ENCODE results near the gene OSBPL2.

Gene OSBPL2

DNA sequence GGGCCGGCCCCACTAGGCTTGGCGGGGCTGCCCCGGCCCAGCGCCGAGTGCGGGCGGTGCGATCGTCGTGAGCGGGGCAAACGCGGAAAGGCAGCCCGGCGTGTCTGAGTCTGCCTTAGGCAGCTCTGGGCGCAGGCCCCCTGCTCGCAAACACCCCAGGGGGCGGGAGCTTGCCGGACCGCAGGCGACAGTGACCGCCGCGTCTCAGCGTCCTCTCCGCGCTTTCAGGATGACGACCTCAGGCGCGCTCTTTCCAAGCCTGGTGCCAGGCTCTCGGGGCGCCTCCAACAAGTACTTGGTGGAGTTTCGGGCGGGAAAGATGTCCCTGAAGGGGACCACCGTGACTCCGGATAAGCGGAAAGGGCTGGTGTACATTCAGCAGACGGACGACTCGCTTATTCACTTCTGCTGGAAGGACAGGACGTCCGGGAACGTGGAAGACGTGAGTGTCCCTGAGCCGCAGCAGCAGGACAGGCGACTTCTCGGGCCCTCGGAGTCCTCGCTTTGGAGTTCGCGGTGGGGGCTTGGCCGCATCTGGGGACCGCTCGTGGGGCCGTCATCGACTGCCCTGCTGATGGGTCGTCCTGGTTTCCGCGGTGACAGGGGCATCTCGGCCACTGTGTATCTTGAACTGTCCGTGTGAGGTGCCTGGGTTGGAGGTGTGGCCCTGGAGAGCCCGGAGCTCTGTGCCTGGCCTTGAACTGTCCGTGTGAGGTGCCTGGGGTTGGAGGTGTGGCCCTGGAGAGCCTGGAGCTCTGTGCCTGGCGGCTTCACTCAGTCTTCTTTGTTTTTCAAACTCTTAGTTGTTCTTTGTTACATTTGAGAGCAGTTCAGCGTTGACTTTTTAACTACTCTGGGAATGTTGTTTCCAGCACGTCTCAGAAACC lies 65.3 kb downstream of the OSBPL2 start:
- DNase-seq = no peak

GRCh38 chr20:62304331-62305148 lies 66.2 kb downstream of the OSBPL2 start:
- no peak for DNase-seq

DNA sequence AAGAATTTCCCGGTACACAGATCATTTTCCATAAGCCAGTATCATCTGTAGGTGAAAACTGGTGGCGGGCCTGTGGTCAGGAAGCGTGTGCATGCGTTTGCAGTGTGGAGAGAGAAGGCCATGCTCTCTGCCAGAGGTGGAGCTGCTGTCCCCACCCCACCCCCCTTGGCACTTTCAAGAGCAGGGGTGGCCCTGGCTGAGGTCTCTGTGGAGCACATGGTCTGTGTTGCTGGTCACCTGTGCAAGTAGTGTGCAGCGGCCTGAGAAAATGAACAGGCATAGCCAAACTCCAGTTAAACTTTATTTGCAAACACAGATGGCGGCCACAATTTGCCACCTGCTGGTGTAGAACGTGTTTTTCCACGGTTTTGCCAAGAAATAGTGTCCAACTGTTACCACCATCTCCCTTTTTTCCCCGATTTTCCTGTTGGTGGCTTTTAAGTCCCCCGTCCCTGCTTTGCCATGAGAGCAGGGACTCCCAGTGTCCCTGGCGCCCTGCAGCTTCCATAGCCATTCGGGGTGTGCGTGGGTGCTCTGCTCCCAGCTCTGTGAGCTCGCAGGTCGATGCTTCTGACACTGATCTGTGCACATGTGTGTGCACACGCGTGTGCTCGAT lies 66.9 kb downstream of the OSBPL2 start:
- DNase-seq = peak; percentile 47

GRCh38 chr20:62305765-62306413 lies 67.6 kb downstream of the OSBPL2 start:
- DNase-seq = no peak

DNA sequence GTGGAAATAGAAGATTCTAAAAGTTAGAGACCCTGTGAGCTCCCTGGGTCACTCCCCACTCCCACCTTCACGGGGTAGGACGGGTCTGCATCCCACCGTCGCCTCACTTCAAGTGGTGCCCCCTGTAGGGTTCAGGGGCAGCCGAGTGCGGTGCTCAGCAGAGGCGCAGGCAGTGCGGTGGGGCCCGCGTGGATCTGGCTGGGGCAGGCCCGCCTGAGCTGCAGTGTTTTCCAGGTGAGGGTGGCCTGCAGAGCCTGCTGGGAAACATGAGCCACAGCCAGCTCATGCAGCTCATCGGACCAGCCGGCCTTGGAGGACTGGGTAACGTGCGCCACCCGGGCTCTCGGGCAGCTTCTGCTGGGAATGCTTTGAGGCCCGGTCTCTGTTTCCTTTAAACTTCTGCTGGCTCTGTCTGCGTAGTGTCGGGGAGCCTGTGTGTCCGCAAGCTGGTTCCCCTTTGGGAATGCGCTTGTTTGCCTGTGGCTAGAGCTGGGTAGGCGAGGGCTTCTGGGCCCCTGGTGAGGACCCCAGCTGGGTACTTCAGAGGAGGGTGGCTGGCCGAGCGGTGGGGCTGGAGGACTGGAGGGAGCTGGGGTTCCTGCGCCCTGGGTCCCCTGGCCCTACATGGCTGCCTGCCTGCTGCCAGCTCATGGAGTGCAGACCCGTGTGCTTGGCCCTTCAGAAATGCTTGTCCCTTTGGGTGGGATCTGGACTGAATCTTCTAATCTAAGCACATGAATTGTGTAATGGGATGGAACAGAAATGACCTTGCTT lies 68.3 kb downstream of the OSBPL2 start:
- DNase-seq = no peak

- DNase-seq = no peak
Measured at GRCh38 chr20:62307226-62308101, 69.1 kb downstream of the OSBPL2 start.

GRCh38 chr20:62308102-62308822 lies 69.9 kb downstream of the OSBPL2 start:
- DNase-seq = no peak

GRCh38 chr20:62309198-62309944 lies 71.0 kb downstream of the OSBPL2 start:
- no peak for DNase-seq

DNA sequence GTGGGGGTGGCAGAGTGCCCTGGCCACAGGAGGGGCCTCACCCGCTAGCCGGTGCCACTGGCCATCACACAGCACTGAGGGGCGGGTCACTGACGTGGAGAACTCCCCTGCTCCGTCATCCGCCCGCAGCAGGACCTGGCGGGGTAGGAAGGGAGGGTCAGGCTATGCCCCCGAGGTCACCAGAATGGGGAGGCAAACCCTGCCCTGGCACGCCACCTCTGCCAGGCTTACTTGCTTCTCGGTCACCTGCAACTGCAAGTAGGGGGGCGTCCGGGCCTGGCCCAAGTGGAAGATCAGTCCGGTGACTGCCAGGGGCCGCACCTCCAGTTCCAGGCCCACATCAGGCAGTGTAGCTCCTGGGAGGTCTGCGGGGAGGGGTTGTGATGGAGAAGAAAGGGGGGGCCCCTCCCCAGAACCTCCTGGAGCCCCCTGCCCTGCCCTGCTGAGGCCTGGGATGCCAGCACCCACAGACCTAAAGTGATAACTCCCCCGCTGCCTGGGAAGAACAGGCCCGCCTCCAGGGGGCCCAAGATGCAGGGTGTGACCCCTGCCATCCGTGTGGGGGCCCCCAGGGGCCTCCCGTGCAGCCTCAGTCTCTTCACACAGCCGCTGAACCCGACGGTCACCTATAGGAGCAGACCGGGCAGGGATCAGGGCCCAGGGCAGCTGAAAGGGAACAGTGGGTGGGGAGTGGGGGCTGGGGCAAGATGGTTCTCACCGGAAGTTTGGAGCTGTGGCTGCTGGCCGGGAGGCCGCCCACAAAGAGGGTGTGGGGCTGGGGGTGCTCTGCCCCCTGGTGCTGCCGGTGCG lies 71.8 kb downstream of the OSBPL2 start:
- no peak for DNase-seq

- no peak for DNase-seq
Measured at GRCh38 chr20:62310757-62311121, 72.4 kb downstream of the OSBPL2 start.

DNA sequence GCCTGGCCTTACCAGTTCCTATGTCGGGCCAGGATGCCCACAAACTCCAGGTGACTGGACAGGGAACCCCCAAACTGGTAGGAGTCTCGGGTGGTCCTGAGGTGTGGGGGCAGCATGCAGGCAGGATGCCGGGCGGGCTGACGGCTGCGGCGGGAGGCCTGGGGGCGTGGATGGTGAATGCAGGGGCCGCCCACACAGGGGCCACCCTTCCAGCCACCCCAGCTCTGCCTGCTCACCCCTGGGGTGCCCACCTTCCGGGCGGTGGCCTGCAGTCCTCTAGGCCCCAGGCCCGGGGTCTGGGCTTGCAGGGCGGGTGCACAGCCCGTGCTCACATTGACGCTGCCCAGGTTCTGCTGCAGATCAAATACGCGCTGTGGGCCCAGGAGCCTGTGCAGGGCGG lies 72.8 kb downstream of the OSBPL2 start:
- no peak for DNase-seq

GRCh38 chr20:62311832-62312661 lies 73.7 kb downstream of the OSBPL2 start:
- no peak for DNase-seq

- DNase-seq = no peak
Measured at GRCh38 chr20:62312662-62312977, 74.3 kb downstream of the OSBPL2 start.

DNA sequence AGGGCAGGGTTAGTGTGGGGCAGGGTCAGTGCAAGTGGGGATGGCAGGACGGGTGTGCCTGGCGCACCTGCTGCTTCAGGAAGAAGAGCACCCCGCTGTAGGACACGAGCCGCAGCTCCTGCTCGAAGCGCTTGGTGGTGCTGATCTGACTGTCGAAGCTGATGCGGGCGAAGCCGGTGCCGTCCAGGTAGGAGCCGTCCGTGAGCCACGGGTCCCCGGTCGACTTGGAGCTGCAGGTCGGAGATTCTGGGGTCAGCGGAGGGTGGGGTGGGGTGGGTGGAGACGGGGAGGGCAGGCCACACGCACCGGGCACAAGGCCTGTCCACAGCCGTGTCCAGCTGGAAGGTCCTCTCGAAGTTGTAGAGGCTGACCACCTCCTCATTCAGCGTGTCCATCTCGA lies 74.7 kb downstream of the OSBPL2 start:
- DNase-seq = no peak

DNA sequence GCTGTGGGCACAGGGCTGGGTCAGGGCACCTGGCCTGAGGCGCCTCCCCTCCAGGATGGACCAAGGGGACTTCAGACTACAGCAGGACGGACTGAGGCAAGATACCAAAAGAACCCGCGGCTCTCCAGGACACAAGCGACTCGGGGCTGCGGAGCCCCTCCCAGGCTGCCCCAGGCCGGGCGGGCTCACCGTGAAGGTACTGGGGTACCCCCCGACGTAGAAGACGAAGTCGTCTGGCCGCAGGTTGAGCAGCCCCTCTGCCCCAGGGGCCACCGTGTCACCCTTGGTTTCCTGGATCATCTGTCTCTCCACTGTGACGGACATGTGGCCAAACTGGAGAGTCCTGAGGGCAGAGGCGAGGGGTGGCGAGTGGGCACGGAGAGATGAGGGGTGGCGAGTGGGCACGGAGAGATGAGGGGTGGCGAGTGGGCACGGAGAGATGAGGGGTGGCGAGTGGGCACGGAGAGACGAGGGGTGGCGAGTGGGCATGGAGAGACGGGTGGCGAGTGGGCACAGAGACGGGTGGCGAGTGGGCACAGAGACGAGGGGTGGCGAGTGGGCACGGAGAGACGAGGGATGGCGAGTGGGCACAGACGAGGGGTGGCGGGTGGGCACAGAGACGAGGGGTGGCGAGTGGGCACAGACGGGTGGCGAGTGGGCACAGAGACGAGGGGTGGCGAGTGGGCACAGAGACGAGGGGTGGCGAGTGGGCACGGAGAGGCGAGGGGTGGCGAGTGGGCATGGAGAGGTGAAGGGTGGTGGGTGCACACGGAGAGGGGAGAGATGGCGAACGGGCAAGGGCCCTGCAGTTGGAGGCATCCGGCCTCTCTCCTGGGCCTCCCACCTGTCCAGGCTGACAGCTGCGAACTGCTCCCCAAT lies 75.4 kb downstream of the OSBPL2 start:
- no peak for DNase-seq

DNA sequence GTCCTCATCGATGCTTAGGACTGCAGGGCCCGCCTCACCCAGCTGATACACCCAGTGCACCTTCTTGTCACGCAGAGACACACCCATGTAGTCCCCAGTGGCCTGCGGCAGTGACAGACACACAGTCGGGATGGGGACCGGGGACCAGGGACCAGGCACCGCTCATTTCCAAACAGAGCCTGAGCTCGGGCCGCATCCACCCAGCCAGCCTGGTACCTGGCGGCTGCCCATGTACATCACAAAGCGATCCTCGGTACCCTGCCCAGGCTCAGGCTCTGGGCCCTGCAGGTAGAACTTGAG lies 76.0 kb downstream of the OSBPL2 start:
- DNase-seq = no peak

GRCh38 chr20:62314711-62315302 lies 76.5 kb downstream of the OSBPL2 start:
- DNase-seq = no peak
